Common myeloid progenitor, CD34-positive (primary cell): ENCODE measurements around the gene CGB5.
"Not testable (repeated sequence)": the region's sequence is repeated elsewhere in the genome, so short reads cannot be mapped to it uniquely, and the experiment has no call there.

ENCODE experiments used
- CTCF ChIA-PET: fragments of 350-600 bp; sonication (Branson Sonifier 250); formaldehyde crosslinking; loops from one replicate; lab custom pipeline; 2021; ENCODE audit warnings: antibody characterized with exemption; lab: Charles Lee
- POLR2A ChIA-PET: fragments of 350-600 bp; sonication (Branson Sonifier 250); formaldehyde crosslinking; loops from one replicate; lab custom pipeline; 2021; ENCODE audit warnings: antibody characterized with exemption; lab: Charles Lee
- DNase-seq, 3 donors: peaks; one replicate each; pipeline versions ENCODE4 v3.0.0 to v3.0.0-alpha.2; 2013
- H3K27ac ChIP-seq, 2 experiments: 1 replicate in 1 of 2; 2 replicates in 1 of 2; pipeline ENCODE4 v1.7.0; 2013; ENCODE audit warnings: inconsistent platforms in 2 of 2, low read length in 2 of 2, mild to moderate bottlenecking in 2 of 2, low read depth in 1 of 2, moderate library complexity in 1 of 2; ENCODE audit not compliant: severe bottlenecking in 2 of 2, insufficient read depth in 1 of 2, poor library complexity in 1 of 2
- H3K27me3 ChIP-seq, 5 experiments: replicated peaks in 2 of 5; 1 replicate in 3 of 5; 2 replicates in 2 of 5; pipeline versions ENCODE4 v1.6.1 to v1.7.0; 2013; ENCODE audit warnings: low read length in 4 of 5, mild to moderate bottlenecking in 2 of 5, moderate library complexity in 2 of 5, inconsistent platforms in 1 of 5; ENCODE audit not compliant: insufficient read depth in 5 of 5, control insufficient read depth in 4 of 5
- H3K36me3 ChIP-seq, 4 experiments: 1 replicate in 2 of 4; 2 replicates in 2 of 4; pipeline versions ENCODE4 v1.6.1 to v1.7.0; 2013; ENCODE audit warnings: low read length in 3 of 4, control low read depth in 1 of 4, mild to moderate bottlenecking in 1 of 4; ENCODE audit not compliant: control insufficient read depth in 4 of 4, insufficient read depth in 4 of 4
- H3K4me1 ChIP-seq, 4 experiments: 1 replicate in 3 of 4; 2 replicates in 1 of 4; pipeline versions ENCODE4 v1.6.1 to v1.7.1; 2013; ENCODE audit warnings: low read length in 3 of 4, mild to moderate bottlenecking in 3 of 4, control low read depth in 1 of 4, inconsistent platforms in 1 of 4, moderate library complexity in 1 of 4; ENCODE audit not compliant: control insufficient read depth in 4 of 4, insufficient read depth in 4 of 4; ENCODE audit errors: control extremely low read depth in 1 of 4
- H3K4me3 ChIP-seq, 7 experiments: 1 replicate in 4 of 7; 2 replicates in 3 of 7; pipeline versions ENCODE4 v1.5.1 to v1.7.0; 2013; ENCODE audit warnings: mild to moderate bottlenecking in 7 of 7, low read length in 6 of 7, moderate library complexity in 6 of 7, inconsistent platforms in 2 of 7, low read depth in 2 of 7, control low read depth in 1 of 7; ENCODE audit not compliant: insufficient read depth in 4 of 7, control insufficient read depth in 1 of 7; ENCODE audit errors: extremely low read depth in 1 of 7
- H3K9me3 ChIP-seq, 5 experiments: 1 replicate in 4 of 5; 2 replicates in 1 of 5; pipeline versions ENCODE4 v1.6.1 to v1.7.1; 2013; ENCODE audit warnings: low read length in 4 of 5, mild to moderate bottlenecking in 2 of 5, inconsistent platforms in 1 of 5, low read depth in 1 of 5, moderate library complexity in 1 of 5; ENCODE audit not compliant: control insufficient read depth in 4 of 5, insufficient read depth in 2 of 5; ENCODE audit errors: control extremely low read depth in 1 of 5
- WGBS: methylation state at CpG from one replicate; pipeline ENCODE4 v1.1.5; 2013; ENCODE audit not compliant: insufficient coverage; 5-methylcytosine and 5-hydroxymethylcytosine counted together

CGB5 gene

GRCh38 chr19:49016067-49016839 is 27.4 kb upstream of the CGB5 start:
- POLR2A ChIA-PET = no interaction called here
- WGBS = 99% methylated on average over 18 of the region's 29 CpGs
- Histone ChIP-seq H3K36me3 (peaks cover 4 to 47% (median 36%) of the 10 kb centered on the region in 4 experiments), H3K4me1 (peaks cover 0 to 24% (median 22%) of the 10 kb centered on the region in 4 experiments), H3K4me3 (no peak overlapping the region), H3K27ac (no peak overlapping the region), H3K27me3 (peaks cover 0 to 35% (median 7%) of the 10 kb centered on the region in 5 experiments), H3K9me3 (no peaks in the 10 kb centered on the region)
- CTCF ChIA-PET = no interaction called here
- DNase-seq = no peak

- H3K36me3 ChIP-seq = peaks cover 4 to 38% (median 27%) of the 10 kb centered on the region in 4 experiments
- POLR2A ChIA-PET = no interaction called here
Observed at GRCh38 chr19:49017041-49017665, 26.5 kb upstream of the CGB5 start, which contains the start of gene LHB. LHB (minus strand) TSS chr19:49017091; CDS start chr19:49017081, 10 bp downstream.

GRCh38 chr19:49017666-49018351 is 25.8 kb upstream of the CGB5 start:
- ChIA-PET CTCF (interaction anchor here (1.0 to 3.5 kb wide), 6 partner anchors 8 to 43 kb away, joined by 3 to 10 read pairs (median 3); no protein-coding TSS in a partner anchor), POLR2A (no interaction called here)
- peaks cover 0 to 43% (median 9%) of the 10 kb centered on the region in 5 experiments for H3K27me3 ChIP-seq
- no peaks in the 10 kb centered on the region for H3K9me3 ChIP-seq
- peak; percentile 63 to 83 (median 81) for DNase-seq
- under 1% methylated on average over 45 of the region's 62 CpGs for WGBS
- H3K4me1 ChIP-seq = peaks cover 0 to 24% (median 22%) of the 10 kb centered on the region in 4 experiments
- peaks cover 3 to 31% (median 21%) of the 10 kb centered on the region in 4 experiments for H3K36me3 ChIP-seq
- H3K27ac ChIP-seq = no peak overlapping the region
- peak overlapping the region; percentile 4 to 73 (median 56) for H3K4me3 ChIP-seq

More at GRCh38 chr19:49017041-49017665, 26.5 kb upstream of the CGB5 start, which contains the start of gene LHB:
- H3K4me3 ChIP-seq = peak within 1 kb of the TSS; percentile 4 to 73 (median 56)
- peaks cover 0 to 24% (median 22%) of the 10 kb centered on the region in 4 experiments for H3K4me1 ChIP-seq
- DNase-seq = no peak
- CTCF ChIA-PET = interaction anchor here (1.0 to 3.5 kb wide), 6 partner anchors 8 to 43 kb away, joined by 3 to 10 read pairs (median 3); no protein-coding TSS in a partner anchor
- WGBS = 71% methylated on average over 10 of the region's 17 CpGs
- no peak within 1 kb of the TSS for H3K27ac ChIP-seq
- H3K9me3 ChIP-seq = no peaks in the 10 kb centered on the region
- H3K27me3 ChIP-seq = peaks cover 0 to 43% (median 9%) of the 10 kb centered on the region in 5 experiments

- Histone ChIP-seq H3K36me3 (peaks cover 3 to 27% (median 19%) of the 10 kb centered on the region in 4 experiments), H3K27me3 (peaks cover 0 to 43% (median 9%) of the 10 kb centered on the region in 5 experiments), H3K4me1 (peaks cover 0 to 24% (median 22%) of the 10 kb centered on the region in 4 experiments), H3K4me3 (peak overlapping the region in 6 of 7 experiments; percentile 42 to 73 (median 56))
- H3K9me3 ChIP-seq, POLR2A ChIA-PET, H3K27ac ChIP-seq: not testable (repeated sequence)
- WGBS = 11% methylated on average over 42 of the region's 50 CpGs
- peak in 2 of 3 donors; percentile 54 to 62 for DNase-seq
- CTCF ChIA-PET = interaction anchor here (1.2 to 3.5 kb wide), 7 partner anchors 9 to 55 kb away, joined by 3 to 10 read pairs (median 3); partner anchors contain the start of genes GYS1, KCNA7 and RUVBL2
Observed at GRCh38 chr19:49018388-49019241, 25.0 kb upstream of the CGB5 start.

- no peak overlapping the region for H3K27ac ChIP-seq
- ChIA-PET POLR2A (no interaction called here), CTCF (interaction anchor here (0.7 to 3.5 kb wide), 6 partner anchors 13 to 54 kb away, joined by 3 to 10 read pairs (median 4); partner anchors contain the start of genes GYS1, KCNA7 and RUVBL2)
- peak overlapping the region in 5 of 7 experiments; percentile 10 to 65 (median 55) for H3K4me3 ChIP-seq
- H3K36me3 ChIP-seq = peaks cover 3 to 21% (median 15%) of the 10 kb centered on the region in 4 experiments
- H3K4me1 ChIP-seq = peaks cover 0 to 24% (median 22%) of the 10 kb centered on the region in 4 experiments
- H3K9me3 ChIP-seq = no peaks in the 10 kb centered on the region
- peaks cover 0 to 43% (median 9%) of the 10 kb centered on the region in 5 experiments for H3K27me3 ChIP-seq
- 12% methylated on average over 35 of the region's 41 CpGs for WGBS
- peak in 2 of 3 donors; percentile 56 to 66 for DNase-seq
Observed at GRCh38 chr19:49019242-49019932, 24.3 kb upstream of the CGB5 start.
